GM23338 (cell line): ENCODE data around the gene TRNAU1AP. TPM values are rescaled to one million over a fixed set of nuclear protein-coding genes. Genes with fewer than 3 reads are reported as not detected.

ENCODE experiments used
- ATAC-seq: fragments of 200-7000 bp; cut with Tn5 transposase; 3 replicates; pipeline ENCODE4 v1.9.1; 2020
- DNase-seq: peaks from one replicate; pipeline ENCODE4 v3.0.0-alpha.2; 2015; ENCODE audit warnings: low spot score
- H2AFZ ChIP-seq: fragments of 200-600 bp; sonication (generic); 2 replicates; pipeline ENCODE4 v1.8.0; 2016; ENCODE audit warnings: antibody characterized with exemption, mild to moderate bottlenecking, moderate library complexity
- H3F3A ChIP-seq: fragments of 200-600 bp; sonication (generic); replicated peaks from 2 replicates; pipeline ENCODE4 v1.8.0; 2017; ENCODE audit warnings: antibody characterized with exemption, mixed run types, low read depth
- H3K27ac ChIP-seq: fragments of 200-600 bp; sonication (generic); 2 replicates; pipeline ENCODE4 v1.6.1; 2016; ENCODE audit warnings: low read depth
- H3K27me3 ChIP-seq: fragments of 200-600 bp; sonication (generic); 2 replicates; pipeline ENCODE4 v1.8.0; 2016; ENCODE audit warnings: mild to moderate bottlenecking, mixed run types, moderate library complexity; ENCODE audit not compliant: insufficient read depth
- H3K36me3 ChIP-seq: fragments of 200-600 bp; sonication (generic); 2 replicates; pipeline ENCODE4 v1.8.0; 2016; ENCODE audit warnings: mild to moderate bottlenecking; ENCODE audit not compliant: insufficient read depth
- H3K4me1 ChIP-seq: fragments of 200-600 bp; sonication (generic); 2 replicates; pipeline ENCODE4 v1.8.0; 2016; ENCODE audit warnings: mild to moderate bottlenecking, moderate library complexity; ENCODE audit not compliant: insufficient read depth
- H3K4me2 ChIP-seq: fragments of 200-600 bp; sonication (generic); 2 replicates; pipeline ENCODE4 v1.7.1; 2017; ENCODE audit warnings: mixed run types
- H3K4me3 ChIP-seq: fragments of 200-600 bp; sonication (generic); 2 replicates; pipeline ENCODE4 v1.6.1; 2016; ENCODE audit warnings: mixed run types
- H3K79me2 ChIP-seq: fragments of 200-600 bp; sonication (generic); replicated peaks from 2 replicates; pipeline ENCODE4 v1.8.0; 2017; ENCODE audit warnings: mild to moderate bottlenecking; ENCODE audit not compliant: insufficient read depth
- H3K9me2 ChIP-seq: fragments of 200-600 bp; sonication (generic); 2 replicates; pipeline ENCODE4 v1.8.0; 2017; ENCODE audit not compliant: insufficient read depth
- H4K20me1 ChIP-seq: fragments of 200-600 bp; sonication (generic); replicated peaks from 2 replicates; pipeline ENCODE4 v1.8.0; 2017; ENCODE audit warnings: mild to moderate bottlenecking; ENCODE audit not compliant: insufficient read depth
- H3K27ac Mint-ChIP-seq: 2 replicates; pipeline ENCODE4 v1.8.0; 2020; ENCODE audit warnings: inconsistent platforms, mild to moderate bottlenecking, moderate library complexity, mixed read lengths
- H3K27me3 Mint-ChIP-seq: 3 replicates; pipeline ENCODE4 v1.8.0; 2022; ENCODE audit warnings: low read depth, mild to moderate bottlenecking, moderate library complexity, mixed read lengths, inconsistent platforms; ENCODE audit not compliant: insufficient read depth, poor library complexity
- H3K36me3 Mint-ChIP-seq: 3 replicates; pipeline ENCODE4 v1.8.0; 2021; ENCODE audit warnings: low read depth, mild to moderate bottlenecking, inconsistent platforms, moderate library complexity, mixed read lengths
- H3K4me1 Mint-ChIP-seq: 3 replicates; pipeline ENCODE4 v1.8.0; 2020; ENCODE audit warnings: mild to moderate bottlenecking, inconsistent platforms, mixed read lengths
- H3K4me3 Mint-ChIP-seq: 3 replicates; pipeline ENCODE4 v1.8.0; 2021; ENCODE audit warnings: moderate library complexity, mild to moderate bottlenecking, inconsistent platforms, mixed read lengths
- H3K9me3 Mint-ChIP-seq: 3 replicates; pipeline ENCODE4 v1.8.0; 2020; ENCODE audit warnings: moderate library complexity, mild to moderate bottlenecking, inconsistent platforms, mixed read lengths
- CREB1 ChIP-seq: fragments of 250-450 bp; sonication (Bioruptor Pico); IDR thresholded peaks from 2 replicates; pipeline ENCODE4 v1.5.0; 2020; ENCODE audit warnings: low read depth, mild to moderate bottlenecking, moderate library complexity
- EZH2 ChIP-seq: fragments of 200-600 bp; sonication (generic); IDR thresholded peaks from one replicate; pipeline ENCODE4 v1.8.0; 2017; ENCODE audit warnings: antibody characterized with exemption, mild to moderate bottlenecking, low read depth; ENCODE audit not compliant: unreplicated experiment
- EZH2phosphoT487 ChIP-seq: fragments of 200-600 bp; sonication (generic); IDR thresholded peaks from one replicate; pipeline ENCODE4 v1.8.1; 2018; ENCODE audit warnings: antibody characterized with exemption; ENCODE audit not compliant: unreplicated experiment
- JUNB ChIP-seq: IDR thresholded peaks from one replicate; pipeline ENCODE4 v1.6.1; 2016; ENCODE audit warnings: antibody characterized with exemption; ENCODE audit not compliant: unreplicated experiment
- NANOG ChIP-seq: IDR thresholded peaks from 2 replicates; pipeline ENCODE4 v1.6.1; 2016; ENCODE audit warnings: antibody characterized with exemption, borderline replicate concordance
- POLR2AphosphoS5 ChIP-seq: IDR thresholded peaks from 2 replicates; pipeline ENCODE4 v1.6.1; 2016; ENCODE audit warnings: antibody characterized with exemption, low read depth
- STAT1 ChIP-seq: IDR thresholded peaks from one replicate; pipeline ENCODE4 v1.6.1; 2016; ENCODE audit warnings: antibody characterized with exemption; ENCODE audit not compliant: unreplicated experiment
- ZNF114 ChIP-seq: fragments of 250-450 bp; sonication (Bioruptor Pico); IDR thresholded peaks from 2 replicates; pipeline ENCODE4 v1.5.0; 2020; ENCODE audit warnings: mild to moderate bottlenecking, moderate library complexity
- ZNF331 ChIP-seq: fragments of 250-450 bp; sonication (Bioruptor Pico); IDR thresholded peaks from 2 replicates; pipeline ENCODE4 v1.5.0; 2020; ENCODE audit warnings: low read depth, mild to moderate bottlenecking, moderate library complexity
- polyA plus RNA-seq: library from polyadenylated mRNA; unstranded; fragments of >200 nt; fragmentation: Nextera tagmentation; extraction: Ambion mirVana; gene quantifications from 2 replicates; pipeline ENCODE4 v1.2.1, GENCODE V29; 2016
- total RNA-seq: library from RNA; depleted of rRNA; stranded (reverse); fragments of >200 nt; shearing (Covaris generic); gene quantifications from 2 replicates; pipeline ENCODE4 v1.2.3, GENCODE V29; 2014
- TF ChIP-seq, protein P1 (sequence below), 2 experiments: fragments of 200-600 bp in 1 of 2; sonication (generic) in 1 of 2; conservative IDR thresholded peaks; 2 replicates each; pipeline versions ENCODE4 v1.5.1 to v1.6.1; 2016 to 2017; ENCODE audit warnings: antibody characterized with exemption in 2 of 2, low read depth in 2 of 2, mild to moderate bottlenecking in 2 of 2, moderate library complexity in 1 of 2
- TF ChIP-seq, protein P2 (sequence below): fragments of 250-450 bp; sonication (Bioruptor Pico); IDR thresholded peaks from 2 replicates; pipeline ENCODE4 v1.5.0; 2020; ENCODE audit warnings: mild to moderate bottlenecking, moderate library complexity
- TF ChIP-seq, protein P3 (sequence below): IDR thresholded peaks from one replicate; pipeline ENCODE4 v1.6.1; 2018; ENCODE audit warnings: antibody characterized with exemption; ENCODE audit not compliant: unreplicated experiment
- TF ChIP-seq, protein P4 (sequence below): IDR thresholded peaks from 2 replicates; pipeline ENCODE4 v1.6.1; 2016; ENCODE audit warnings: antibody characterized with exemption

Gene TRNAU1AP
- total and polyA plus RNA-seq, 2 experiments from 2014 or later = 20.3 to 42.1 TPM

DNA sequence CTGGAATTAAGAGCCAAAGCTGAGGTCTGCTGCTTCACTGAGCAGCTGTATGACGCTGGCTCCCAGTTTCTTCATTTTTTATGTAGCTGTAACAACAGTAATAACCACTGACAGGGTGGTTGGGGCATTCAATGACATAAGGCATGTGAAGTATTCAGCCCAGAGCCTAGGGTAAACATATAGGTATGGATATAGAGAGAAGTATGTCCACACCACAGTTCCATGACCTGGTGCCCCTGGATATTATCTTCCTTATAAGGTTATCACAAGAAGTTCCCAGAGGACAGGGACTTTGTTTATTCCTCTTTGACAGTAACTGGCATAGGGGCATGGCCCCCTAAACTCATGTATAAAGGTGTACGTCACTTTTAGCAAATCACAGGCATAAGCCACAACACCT is 53.9 kb downstream of the TRNAU1AP start:
- Histone ChIP-seq H3K79me2 (no peaks in the 10 kb centered on the region), H3K4me3 (no peak overlapping the region), H3F3A (peaks cover 20% of the 10 kb centered on the region; the same call in 1 of the 2 replicates), H2AFZ (no peak overlapping the region), H3K9me2 (no peaks in the 10 kb centered on the region), H3K27ac (no peak overlapping the region), H3K36me3 (peaks cover 18% of the 10 kb centered on the region; the same call in 1 of the 2 replicates), H3K4me2 (no peak overlapping the region), H4K20me1 (no peaks in the 10 kb centered on the region), H3K27me3 (no peaks in the 10 kb centered on the region), H3K4me1 (no peaks in the 10 kb centered on the region)
- Mint-ChIP-seq H3K9me3 (no peaks in the 10 kb centered on the region), H3K27ac (no peak overlapping the region), H3K4me1 (peaks cover under 1% of the 10 kb centered on the region; the same call in 1 of the 3 replicates), H3K27me3 (no peaks in the 10 kb centered on the region), H3K36me3 (peaks cover 19% of the 10 kb centered on the region), H3K4me3 (no peak overlapping the region)
- DNase-seq (no peak), ATAC-seq (no peak)
- TF ChIP-seq ZNF331 (CRISPR knock-in tag) (no peak), CREB1 (CRISPR knock-in tag) (no peak), JUNB (no peak), NANOG (no peak), STAT1 (no peak), ZNF114 (CRISPR knock-in tag) (no peak), EZH2 (no peak), EZH2phosphoT487 (no peak), POLR2AphosphoS5 (no peak)
- TF ChIP-seq, protein P1, sequence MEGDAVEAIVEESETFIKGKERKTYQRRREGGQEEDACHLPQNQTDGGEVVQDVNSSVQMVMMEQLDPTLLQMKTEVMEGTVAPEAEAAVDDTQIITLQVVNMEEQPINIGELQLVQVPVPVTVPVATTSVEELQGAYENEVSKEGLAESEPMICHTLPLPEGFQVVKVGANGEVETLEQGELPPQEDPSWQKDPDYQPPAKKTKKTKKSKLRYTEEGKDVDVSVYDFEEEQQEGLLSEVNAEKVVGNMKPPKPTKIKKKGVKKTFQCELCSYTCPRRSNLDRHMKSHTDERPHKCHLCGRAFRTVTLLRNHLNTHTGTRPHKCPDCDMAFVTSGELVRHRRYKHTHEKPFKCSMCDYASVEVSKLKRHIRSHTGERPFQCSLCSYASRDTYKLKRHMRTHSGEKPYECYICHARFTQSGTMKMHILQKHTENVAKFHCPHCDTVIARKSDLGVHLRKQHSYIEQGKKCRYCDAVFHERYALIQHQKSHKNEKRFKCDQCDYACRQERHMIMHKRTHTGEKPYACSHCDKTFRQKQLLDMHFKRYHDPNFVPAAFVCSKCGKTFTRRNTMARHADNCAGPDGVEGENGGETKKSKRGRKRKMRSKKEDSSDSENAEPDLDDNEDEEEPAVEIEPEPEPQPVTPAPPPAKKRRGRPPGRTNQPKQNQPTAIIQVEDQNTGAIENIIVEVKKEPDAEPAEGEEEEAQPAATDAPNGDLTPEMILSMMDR (conservative IDR thresholded peaks at IDR 0.05; ENCODE audit: low read depth in 2 of 2) = no peak
- TF ChIP-seq, protein P2, sequence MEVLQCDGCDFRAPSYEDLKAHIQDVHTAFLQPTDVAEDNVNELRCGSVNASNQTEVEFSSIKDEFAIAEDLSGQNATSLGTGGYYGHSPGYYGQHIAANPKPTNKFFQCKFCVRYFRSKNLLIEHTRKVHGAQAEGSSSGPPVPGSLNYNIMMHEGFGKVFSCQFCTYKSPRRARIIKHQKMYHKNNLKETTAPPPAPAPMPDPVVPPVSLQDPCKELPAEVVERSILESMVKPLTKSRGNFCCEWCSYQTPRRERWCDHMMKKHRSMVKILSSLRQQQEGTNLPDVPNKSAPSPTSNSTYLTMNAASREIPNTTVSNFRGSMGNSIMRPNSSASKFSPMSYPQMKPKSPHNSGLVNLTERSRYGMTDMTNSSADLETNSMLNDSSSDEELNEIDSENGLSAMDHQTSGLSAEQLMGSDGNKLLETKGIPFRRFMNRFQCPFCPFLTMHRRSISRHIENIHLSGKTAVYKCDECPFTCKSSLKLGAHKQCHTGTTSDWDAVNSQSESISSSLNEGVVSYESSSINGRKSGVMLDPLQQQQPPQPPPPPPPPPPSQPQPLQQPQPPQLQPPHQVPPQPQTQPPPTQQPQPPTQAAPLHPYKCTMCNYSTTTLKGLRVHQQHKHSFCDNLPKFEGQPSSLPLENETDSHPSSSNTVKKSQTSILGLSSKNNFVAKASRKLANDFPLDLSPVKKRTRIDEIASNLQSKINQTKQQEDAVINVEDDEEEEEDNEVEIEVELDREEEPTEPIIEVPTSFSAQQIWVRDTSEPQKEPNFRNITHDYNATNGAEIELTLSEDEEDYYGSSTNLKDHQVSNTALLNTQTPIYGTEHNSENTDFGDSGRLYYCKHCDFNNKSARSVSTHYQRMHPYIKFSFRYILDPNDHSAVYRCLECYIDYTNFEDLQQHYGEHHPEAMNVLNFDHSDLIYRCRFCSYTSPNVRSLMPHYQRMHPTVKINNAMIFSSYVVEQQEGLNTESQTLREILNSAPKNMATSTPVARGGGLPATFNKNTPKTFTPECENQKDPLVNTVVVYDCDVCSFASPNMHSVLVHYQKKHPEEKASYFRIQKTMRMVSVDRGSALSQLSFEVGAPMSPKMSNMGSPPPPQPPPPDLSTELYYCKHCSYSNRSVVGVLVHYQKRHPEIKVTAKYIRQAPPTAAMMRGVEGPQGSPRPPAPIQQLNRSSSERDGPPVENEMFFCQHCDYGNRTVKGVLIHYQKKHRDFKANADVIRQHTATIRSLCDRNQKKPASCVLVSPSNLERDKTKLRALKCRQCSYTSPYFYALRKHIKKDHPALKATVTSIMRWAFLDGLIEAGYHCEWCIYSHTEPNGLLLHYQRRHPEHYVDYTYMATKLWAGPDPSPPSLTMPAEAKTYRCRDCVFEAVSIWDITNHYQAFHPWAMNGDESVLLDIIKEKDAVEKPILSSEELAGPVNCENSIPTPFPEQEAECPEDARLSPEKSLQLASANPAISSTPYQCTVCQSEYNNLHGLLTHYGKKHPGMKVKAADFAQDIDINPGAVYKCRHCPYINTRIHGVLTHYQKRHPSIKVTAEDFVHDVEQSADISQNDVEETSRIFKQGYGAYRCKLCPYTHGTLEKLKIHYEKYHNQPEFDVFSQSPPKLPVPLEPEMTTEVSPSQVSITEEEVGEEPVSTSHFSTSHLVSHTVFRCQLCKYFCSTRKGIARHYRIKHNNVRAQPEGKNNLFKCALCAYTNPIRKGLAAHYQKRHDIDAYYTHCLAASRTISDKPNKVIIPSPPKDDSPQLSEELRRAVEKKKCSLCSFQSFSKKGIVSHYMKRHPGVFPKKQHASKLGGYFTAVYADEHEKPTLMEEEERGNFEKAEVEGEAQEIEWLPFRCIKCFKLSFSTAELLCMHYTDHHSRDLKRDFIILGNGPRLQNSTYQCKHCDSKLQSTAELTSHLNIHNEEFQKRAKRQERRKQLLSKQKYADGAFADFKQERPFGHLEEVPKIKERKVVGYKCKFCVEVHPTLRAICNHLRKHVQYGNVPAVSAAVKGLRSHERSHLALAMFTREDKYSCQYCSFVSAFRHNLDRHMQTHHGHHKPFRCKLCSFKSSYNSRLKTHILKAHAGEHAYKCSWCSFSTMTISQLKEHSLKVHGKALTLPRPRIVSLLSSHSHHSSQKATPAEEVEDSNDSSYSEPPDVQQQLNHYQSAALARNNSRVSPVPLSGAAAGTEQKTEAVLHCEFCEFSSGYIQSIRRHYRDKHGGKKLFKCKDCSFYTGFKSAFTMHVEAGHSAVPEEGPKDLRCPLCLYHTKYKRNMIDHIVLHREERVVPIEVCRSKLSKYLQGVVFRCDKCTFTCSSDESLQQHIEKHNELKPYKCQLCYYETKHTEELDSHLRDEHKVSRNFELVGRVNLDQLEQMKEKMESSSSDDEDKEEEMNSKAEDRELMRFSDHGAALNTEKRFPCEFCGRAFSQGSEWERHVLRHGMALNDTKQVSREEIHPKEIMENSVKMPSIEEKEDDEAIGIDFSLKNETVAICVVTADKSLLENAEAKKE (CRISPR knock-in tag) = no peak
- TF ChIP-seq, protein P3, sequence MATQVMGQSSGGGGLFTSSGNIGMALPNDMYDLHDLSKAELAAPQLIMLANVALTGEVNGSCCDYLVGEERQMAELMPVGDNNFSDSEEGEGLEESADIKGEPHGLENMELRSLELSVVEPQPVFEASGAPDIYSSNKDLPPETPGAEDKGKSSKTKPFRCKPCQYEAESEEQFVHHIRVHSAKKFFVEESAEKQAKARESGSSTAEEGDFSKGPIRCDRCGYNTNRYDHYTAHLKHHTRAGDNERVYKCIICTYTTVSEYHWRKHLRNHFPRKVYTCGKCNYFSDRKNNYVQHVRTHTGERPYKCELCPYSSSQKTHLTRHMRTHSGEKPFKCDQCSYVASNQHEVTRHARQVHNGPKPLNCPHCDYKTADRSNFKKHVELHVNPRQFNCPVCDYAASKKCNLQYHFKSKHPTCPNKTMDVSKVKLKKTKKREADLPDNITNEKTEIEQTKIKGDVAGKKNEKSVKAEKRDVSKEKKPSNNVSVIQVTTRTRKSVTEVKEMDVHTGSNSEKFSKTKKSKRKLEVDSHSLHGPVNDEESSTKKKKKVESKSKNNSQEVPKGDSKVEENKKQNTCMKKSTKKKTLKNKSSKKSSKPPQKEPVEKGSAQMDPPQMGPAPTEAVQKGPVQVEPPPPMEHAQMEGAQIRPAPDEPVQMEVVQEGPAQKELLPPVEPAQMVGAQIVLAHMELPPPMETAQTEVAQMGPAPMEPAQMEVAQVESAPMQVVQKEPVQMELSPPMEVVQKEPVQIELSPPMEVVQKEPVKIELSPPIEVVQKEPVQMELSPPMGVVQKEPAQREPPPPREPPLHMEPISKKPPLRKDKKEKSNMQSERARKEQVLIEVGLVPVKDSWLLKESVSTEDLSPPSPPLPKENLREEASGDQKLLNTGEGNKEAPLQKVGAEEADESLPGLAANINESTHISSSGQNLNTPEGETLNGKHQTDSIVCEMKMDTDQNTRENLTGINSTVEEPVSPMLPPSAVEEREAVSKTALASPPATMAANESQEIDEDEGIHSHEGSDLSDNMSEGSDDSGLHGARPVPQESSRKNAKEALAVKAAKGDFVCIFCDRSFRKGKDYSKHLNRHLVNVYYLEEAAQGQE = no peak
- TF ChIP-seq, protein P4, sequence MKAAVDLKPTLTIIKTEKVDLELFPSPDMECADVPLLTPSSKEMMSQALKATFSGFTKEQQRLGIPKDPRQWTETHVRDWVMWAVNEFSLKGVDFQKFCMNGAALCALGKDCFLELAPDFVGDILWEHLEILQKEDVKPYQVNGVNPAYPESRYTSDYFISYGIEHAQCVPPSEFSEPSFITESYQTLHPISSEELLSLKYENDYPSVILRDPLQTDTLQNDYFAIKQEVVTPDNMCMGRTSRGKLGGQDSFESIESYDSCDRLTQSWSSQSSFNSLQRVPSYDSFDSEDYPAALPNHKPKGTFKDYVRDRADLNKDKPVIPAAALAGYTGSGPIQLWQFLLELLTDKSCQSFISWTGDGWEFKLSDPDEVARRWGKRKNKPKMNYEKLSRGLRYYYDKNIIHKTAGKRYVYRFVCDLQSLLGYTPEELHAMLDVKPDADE = no peak
